ENCODE data around the gene PDGFC.
"Not testable (repeated sequence)": the region's sequence is repeated elsewhere in the genome, so short reads cannot be mapped to it uniquely, and the experiment has no call there.

Gene PDGFC

GRCh38 chr4:156949373-156949814, 22.2 kb downstream of the PDGFC start:
- no peak for DNase-seq

GRCh38 chr4:156948738-156949137, 22.9 kb downstream of the PDGFC start:
- no peak for DNase-seq

GRCh38 chr4:156948133-156948532, 23.5 kb downstream of the PDGFC start:
- no peak for DNase-seq

- no peak for DNase-seq
Measured at GRCh38 chr4:156946516-156947424, 24.8 kb downstream of the PDGFC start.

GRCh38 chr4:156945532-156945931, 26.1 kb downstream of the PDGFC start:
- DNase-seq: no peak

GRCh38 chr4:156942991-156943390, 28.6 kb downstream of the PDGFC start:
- DNase-seq: no peak

GRCh38 chr4:156941940-156942548, 29.6 kb downstream of the PDGFC start:
- no peak for DNase-seq

GRCh38 chr4:156939801-156940200, 31.8 kb downstream of the PDGFC start:
- DNase-seq: no peak

GRCh38 chr4:156939139-156939538, 32.5 kb downstream of the PDGFC start:
- no peak for DNase-seq

GRCh38 chr4:156934259-156934635, 37.4 kb downstream of the PDGFC start:
- DNase-seq: no peak

- no peak for DNase-seq
Measured at GRCh38 chr4:156933633-156934258, 37.9 kb downstream of the PDGFC start.

- DNase-seq: not testable (repeated sequence)
Measured at GRCh38 chr4:156932360-156932759, 39.2 kb downstream of the PDGFC start.

GRCh38 chr4:156931267-156931666, 40.3 kb downstream of the PDGFC start:
- DNase-seq: no peak

GRCh38 chr4:156929386-156930105, 42.1 kb downstream of the PDGFC start:
- no peak for DNase-seq

- no peak for DNase-seq
Measured at GRCh38 chr4:156924774-156925315, 46.8 kb downstream of the PDGFC start.

GRCh38 chr4:156923525-156923924, 48.1 kb downstream of the PDGFC start:
- DNase-seq: no peak

GRCh38 chr4:156915221-156915620, 56.4 kb downstream of the PDGFC start:
- no peak for DNase-seq

GRCh38 chr4:156913234-156913633, 58.4 kb downstream of the PDGFC start:
- no peak for DNase-seq

- no peak for DNase-seq
Measured at GRCh38 chr4:156909010-156909409, 62.6 kb downstream of the PDGFC start.

- no peak for DNase-seq
Measured at GRCh38 chr4:156906325-156906724, 65.3 kb downstream of the PDGFC start.

- no peak for DNase-seq
Measured at GRCh38 chr4:156901871-156902270, 69.7 kb downstream of the PDGFC start.

GRCh38 chr4:156898373-156899117, 73.1 kb downstream of the PDGFC start:
- no peak for DNase-seq

Data from NCI-H1105 treated with DMSO at 0.1 percent for 48 hours (cell line).